ENCODE results near the gene APBB2.

GRCh38 chr4:41221850-41222645, 7.7 kb upstream of the APBB2 start:
- TF ChIP-seq, protein P1, sequence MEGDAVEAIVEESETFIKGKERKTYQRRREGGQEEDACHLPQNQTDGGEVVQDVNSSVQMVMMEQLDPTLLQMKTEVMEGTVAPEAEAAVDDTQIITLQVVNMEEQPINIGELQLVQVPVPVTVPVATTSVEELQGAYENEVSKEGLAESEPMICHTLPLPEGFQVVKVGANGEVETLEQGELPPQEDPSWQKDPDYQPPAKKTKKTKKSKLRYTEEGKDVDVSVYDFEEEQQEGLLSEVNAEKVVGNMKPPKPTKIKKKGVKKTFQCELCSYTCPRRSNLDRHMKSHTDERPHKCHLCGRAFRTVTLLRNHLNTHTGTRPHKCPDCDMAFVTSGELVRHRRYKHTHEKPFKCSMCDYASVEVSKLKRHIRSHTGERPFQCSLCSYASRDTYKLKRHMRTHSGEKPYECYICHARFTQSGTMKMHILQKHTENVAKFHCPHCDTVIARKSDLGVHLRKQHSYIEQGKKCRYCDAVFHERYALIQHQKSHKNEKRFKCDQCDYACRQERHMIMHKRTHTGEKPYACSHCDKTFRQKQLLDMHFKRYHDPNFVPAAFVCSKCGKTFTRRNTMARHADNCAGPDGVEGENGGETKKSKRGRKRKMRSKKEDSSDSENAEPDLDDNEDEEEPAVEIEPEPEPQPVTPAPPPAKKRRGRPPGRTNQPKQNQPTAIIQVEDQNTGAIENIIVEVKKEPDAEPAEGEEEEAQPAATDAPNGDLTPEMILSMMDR (IDR thresholded peaks at IDR 0.05), result no peak
- TF ChIP-seq POLR2A (IDR thresholded peaks at IDR 0.05), result no peak
